HCT116 (cell line): Measurements from ENCODE around the gene FAM163B. TPM values are rescaled to one million over a fixed set of nuclear protein-coding genes. Genes with fewer than 3 reads are reported as not detected.

ENCODE experiments used
- ATAC-seq: fragments of 200-7000 bp; cut with Tn5 transposase; 2 replicates; pipeline ENCODE4 v1.9.1; 2020; ENCODE audit warnings: mild to moderate bottlenecking, moderate library complexity
- BruUV-seq: library from RNA; stranded (reverse); fragments of 400-500 nt; replicated peaks from 2 replicates; lab custom pipeline; 2021; lab: Mats Ljungman, UMichigan
- CTCF ChIA-PET: fragments of 300-600 bp; sonication (Branson Sonifier 250); formaldehyde crosslinking; loops from one replicate; lab custom pipeline; 2021; ENCODE audit warnings: antibody characterized with exemption; lab: Charles Lee
- POLR2A ChIA-PET: fragments of 300-600, 350-600 bp; sonication (Branson Sonifier 250); formaldehyde crosslinking; loops from one replicate; lab custom pipeline; 2021; ENCODE audit warnings: antibody characterized with exemption; lab: Charles Lee
- RAD21 ChIA-PET, 2 experiments: fragments of 300-600 bp; sonication (Branson Sonifier 250); formaldehyde crosslinking; loops; one replicate each; lab custom pipeline; 2023; ENCODE audit warnings: low total read pairs in 2 of 2; ENCODE audit not compliant: uncharacterized antibody in 2 of 2, unreplicated experiment in 2 of 2, low non-redundant PET in 1 of 2; lab: Charles Lee
- DNase-seq: peaks from one replicate; pipeline ENCODE4 v3.0.0-alpha.2; 2010; ENCODE audit warnings: low read depth, low spot score
- H2AFZ ChIP-seq: fragments of 200-600 bp; shearing (Covaris generic), sonication (generic); 2 replicates; pipeline ENCODE4 v1.6.1; 2017; ENCODE audit warnings: low read depth, mixed run types, mixed read lengths, antibody characterized with exemption, low read length; ENCODE audit not compliant: poor library complexity, severe bottlenecking
- H3K27ac ChIP-seq: 2 replicates; pipeline ENCODE4 v1.5.1; 2012; ENCODE audit warnings: low read depth, low read length
- H3K27me3 ChIP-seq: fragments of 200-600 bp; sonication (generic); 2 replicates; pipeline ENCODE4 v1.6.1; 2016; ENCODE audit warnings: mixed run types, low read length, mixed read lengths; ENCODE audit not compliant: insufficient read depth
- H3K36me3 ChIP-seq, 2 experiments: fragments of 200-500 bp in 1 of 2; fragments of 200-600 bp in 1 of 2; sonication (Bioruptor generic) in 1 of 2; sonication (generic) in 1 of 2; 2 replicates each; pipeline versions ENCODE4 v1.5.1 to v1.6.1; 2014 to 2016; ENCODE audit warnings: low read length in 2 of 2, inconsistent platforms in 1 of 2, mixed read lengths in 1 of 2, mixed run types in 1 of 2; ENCODE audit not compliant: insufficient read depth in 2 of 2, control insufficient read depth in 1 of 2
- H3K4me1 ChIP-seq, 2 experiments: fragments of 200-600 bp in 1 of 2; sonication (generic) in 1 of 2; 2 replicates each; pipeline versions ENCODE4 v1.5.1 to v1.6.1; 2012 to 2017; ENCODE audit warnings: low read length in 2 of 2, inconsistent platforms in 1 of 2, mild to moderate bottlenecking in 1 of 2, mixed read lengths in 1 of 2, mixed run types in 1 of 2, moderate library complexity in 1 of 2; ENCODE audit not compliant: insufficient read depth in 2 of 2, control insufficient read depth in 1 of 2
- H3K4me2 ChIP-seq: fragments of 200-600 bp; sonication (generic); 2 replicates; pipeline ENCODE4 v1.6.1; 2017; ENCODE audit warnings: mixed run types, low read length, mixed read lengths
- H3K4me3 ChIP-seq, 2 experiments: fragments of 200-600 bp in 1 of 2; sonication (generic) in 1 of 2; replicated peaks in 1 of 2; 2 replicates each; pipeline ENCODE4 v1.5.1; 2011 to 2016; ENCODE audit warnings: low read length in 2 of 2, control low read depth in 1 of 2, low read depth in 1 of 2, mild to moderate bottlenecking in 1 of 2, mixed read lengths in 1 of 2, mixed run types in 1 of 2
- H3K79me2 ChIP-seq: fragments of 200-600 bp; sonication (generic); 2 replicates; pipeline ENCODE4 v1.6.1; 2017; ENCODE audit warnings: mild to moderate bottlenecking, mixed run types, low read length, moderate library complexity, mixed read lengths; ENCODE audit not compliant: insufficient read depth
- H3K9ac ChIP-seq: fragments of 200-600 bp; sonication (generic); 2 replicates; pipeline ENCODE4 v1.6.1; 2016; ENCODE audit warnings: low read length, mixed read lengths
- H3K9me2 ChIP-seq: fragments of 200-600 bp; sonication (generic), shearing (Covaris generic); 2 replicates; pipeline ENCODE4 v1.6.1; 2017; ENCODE audit warnings: mixed run types, mild to moderate bottlenecking, moderate library complexity; ENCODE audit not compliant: insufficient read depth
- H3K9me3 ChIP-seq, 2 experiments: fragments of 200-500 bp in 1 of 2; fragments of 200-600 bp in 1 of 2; sonication (Bioruptor generic) in 1 of 2; sonication (generic) in 1 of 2; 2 replicates each; pipeline ENCODE4 v1.6.1; 2014 to 2017; ENCODE audit warnings: low read length in 2 of 2, mixed read lengths in 2 of 2, inconsistent platforms in 1 of 2, low read depth in 1 of 2, mild to moderate bottlenecking in 1 of 2, mixed run types in 1 of 2, moderate library complexity in 1 of 2; ENCODE audit not compliant: control insufficient read depth in 1 of 2, insufficient read depth in 1 of 2
- H4K20me1 ChIP-seq: fragments of 200-600 bp; sonication (generic), shearing (Covaris generic); 2 replicates; pipeline ENCODE4 v1.6.1; 2017; ENCODE audit warnings: mixed run types, mild to moderate bottlenecking, moderate library complexity; ENCODE audit not compliant: insufficient read depth
- EGR1 ChIP-seq: IDR thresholded peaks from 2 replicates; pipeline ENCODE4 v1.6.1; 2012; ENCODE audit warnings: low read depth
- POLR2A ChIP-seq: IDR thresholded peaks from 2 replicates; pipeline ENCODE4 v1.7.0; 2011; ENCODE audit warnings: borderline replicate concordance; ENCODE audit not compliant: insufficient read depth, insufficient read length; ENCODE audit errors: extremely low read depth
- REST ChIP-seq: IDR thresholded peaks from 2 replicates; pipeline ENCODE4 v1.6.1; 2012; ENCODE audit warnings: low read depth
- SP1 ChIP-seq: IDR thresholded peaks from 2 replicates; pipeline ENCODE4 v1.6.1; 2012; ENCODE audit warnings: low read depth
- TCF7L2 ChIP-seq: IDR thresholded peaks from 2 replicates; pipeline ENCODE4 v1.7.0; 2011; ENCODE audit warnings: borderline replicate concordance, inconsistent platforms; ENCODE audit not compliant: insufficient read depth, insufficient read length; ENCODE audit errors: extremely low read depth
- ZNF274 ChIP-seq: fragments of 200-500 bp; sonication (Bioruptor generic); IDR thresholded peaks from 2 replicates; pipeline ENCODE4 v1.6.1; 2014; ENCODE audit warnings: mild to moderate bottlenecking, low read depth, low read length, inconsistent platforms
- intact Hi-C: fragments of 100-400 bp; cut with micrococcal nuclease; formaldehyde crosslinking; loops from 2 replicates; pipeline ENCODE4 v1.10.0; 2022
- total RNA-seq: library from RNA; stranded (reverse); gene quantifications from one replicate; pipeline ENCODE4 v1.2.1, GENCODE V29; 2021; ENCODE audit not compliant: unreplicated experiment

Gene FAM163B
- total RNA-seq, 1 experiment from 2014 or later, result not detected

GRCh38 chr9:133634081-133634691, 25.0 kb upstream of the FAM163B start:
- intact Hi-C loops, result no loop called here
- H3K36me3 ChIP-seq, result no peaks in the 10 kb centered on the region
- no peak for ATAC-seq
- no peaks in the 10 kb centered on the region; a peak in 1 of 4 replicates for H3K4me1 ChIP-seq
- no peaks in the 10 kb centered on the region for H3K79me2 ChIP-seq
- TF ChIP-seq ZNF274 (no peak), REST (no peak), POLR2A (no peak), TCF7L2 (no peak), EGR1 (no peak), SP1 (no peak)
- TF ChIP-seq, all 23 proteins: peak for 0
- CTCF ChIA-PET, result no interaction called here
- H3K4me3 ChIP-seq, result no peak overlapping the region
- H3K9me3 ChIP-seq, result no peaks in the 10 kb centered on the region
- POLR2A ChIA-PET, result no interaction called here
- H3K27ac ChIP-seq, result no peak overlapping the region
- no peaks in the 10 kb centered on the region for H4K20me1 ChIP-seq
- H3K4me2 ChIP-seq, result no peak overlapping the region
- no peak for DNase-seq
- H3K27me3 ChIP-seq, result peaks cover 5% of the 10 kb centered on the region; the same call in 1 of the 2 replicates
- no peak overlapping the region for H2AFZ ChIP-seq
- BruUV-seq, result no TSS peak
- H3K9me2 ChIP-seq, result no peaks in the 10 kb centered on the region
- no peak overlapping the region for H3K9ac ChIP-seq
- RAD21 ChIA-PET, result no interaction called here
